ENCODE data around the gene ILRUN. TPM values are rescaled to one million over a fixed set of nuclear protein-coding genes. Genes with fewer than 3 reads are reported as not detected.

The ILRUN gene
- total and polyA plus RNA-seq, 2 experiments from 2014 or later, result 17.6 to 80.1 TPM

DNA sequence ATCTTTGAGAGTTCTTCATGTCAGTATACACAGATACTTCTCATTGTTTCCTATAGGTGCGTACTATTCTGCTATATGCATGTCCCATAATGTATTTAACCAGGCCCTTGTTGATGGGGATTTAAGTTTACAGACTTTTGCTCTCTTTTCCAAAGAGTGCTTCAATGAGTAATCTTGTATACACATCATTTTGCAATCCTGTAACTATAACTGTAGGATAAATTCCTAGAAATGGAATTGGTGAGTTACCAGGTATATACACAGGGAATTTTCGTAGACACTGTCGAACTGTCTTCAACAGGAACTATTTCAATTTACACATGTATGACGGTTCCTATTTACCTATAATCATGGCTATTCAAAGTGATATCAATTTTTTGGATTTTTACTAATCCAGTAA, 45.5 kb upstream of the ILRUN start (continued):
- TF ChIP-seq, protein P1, sequence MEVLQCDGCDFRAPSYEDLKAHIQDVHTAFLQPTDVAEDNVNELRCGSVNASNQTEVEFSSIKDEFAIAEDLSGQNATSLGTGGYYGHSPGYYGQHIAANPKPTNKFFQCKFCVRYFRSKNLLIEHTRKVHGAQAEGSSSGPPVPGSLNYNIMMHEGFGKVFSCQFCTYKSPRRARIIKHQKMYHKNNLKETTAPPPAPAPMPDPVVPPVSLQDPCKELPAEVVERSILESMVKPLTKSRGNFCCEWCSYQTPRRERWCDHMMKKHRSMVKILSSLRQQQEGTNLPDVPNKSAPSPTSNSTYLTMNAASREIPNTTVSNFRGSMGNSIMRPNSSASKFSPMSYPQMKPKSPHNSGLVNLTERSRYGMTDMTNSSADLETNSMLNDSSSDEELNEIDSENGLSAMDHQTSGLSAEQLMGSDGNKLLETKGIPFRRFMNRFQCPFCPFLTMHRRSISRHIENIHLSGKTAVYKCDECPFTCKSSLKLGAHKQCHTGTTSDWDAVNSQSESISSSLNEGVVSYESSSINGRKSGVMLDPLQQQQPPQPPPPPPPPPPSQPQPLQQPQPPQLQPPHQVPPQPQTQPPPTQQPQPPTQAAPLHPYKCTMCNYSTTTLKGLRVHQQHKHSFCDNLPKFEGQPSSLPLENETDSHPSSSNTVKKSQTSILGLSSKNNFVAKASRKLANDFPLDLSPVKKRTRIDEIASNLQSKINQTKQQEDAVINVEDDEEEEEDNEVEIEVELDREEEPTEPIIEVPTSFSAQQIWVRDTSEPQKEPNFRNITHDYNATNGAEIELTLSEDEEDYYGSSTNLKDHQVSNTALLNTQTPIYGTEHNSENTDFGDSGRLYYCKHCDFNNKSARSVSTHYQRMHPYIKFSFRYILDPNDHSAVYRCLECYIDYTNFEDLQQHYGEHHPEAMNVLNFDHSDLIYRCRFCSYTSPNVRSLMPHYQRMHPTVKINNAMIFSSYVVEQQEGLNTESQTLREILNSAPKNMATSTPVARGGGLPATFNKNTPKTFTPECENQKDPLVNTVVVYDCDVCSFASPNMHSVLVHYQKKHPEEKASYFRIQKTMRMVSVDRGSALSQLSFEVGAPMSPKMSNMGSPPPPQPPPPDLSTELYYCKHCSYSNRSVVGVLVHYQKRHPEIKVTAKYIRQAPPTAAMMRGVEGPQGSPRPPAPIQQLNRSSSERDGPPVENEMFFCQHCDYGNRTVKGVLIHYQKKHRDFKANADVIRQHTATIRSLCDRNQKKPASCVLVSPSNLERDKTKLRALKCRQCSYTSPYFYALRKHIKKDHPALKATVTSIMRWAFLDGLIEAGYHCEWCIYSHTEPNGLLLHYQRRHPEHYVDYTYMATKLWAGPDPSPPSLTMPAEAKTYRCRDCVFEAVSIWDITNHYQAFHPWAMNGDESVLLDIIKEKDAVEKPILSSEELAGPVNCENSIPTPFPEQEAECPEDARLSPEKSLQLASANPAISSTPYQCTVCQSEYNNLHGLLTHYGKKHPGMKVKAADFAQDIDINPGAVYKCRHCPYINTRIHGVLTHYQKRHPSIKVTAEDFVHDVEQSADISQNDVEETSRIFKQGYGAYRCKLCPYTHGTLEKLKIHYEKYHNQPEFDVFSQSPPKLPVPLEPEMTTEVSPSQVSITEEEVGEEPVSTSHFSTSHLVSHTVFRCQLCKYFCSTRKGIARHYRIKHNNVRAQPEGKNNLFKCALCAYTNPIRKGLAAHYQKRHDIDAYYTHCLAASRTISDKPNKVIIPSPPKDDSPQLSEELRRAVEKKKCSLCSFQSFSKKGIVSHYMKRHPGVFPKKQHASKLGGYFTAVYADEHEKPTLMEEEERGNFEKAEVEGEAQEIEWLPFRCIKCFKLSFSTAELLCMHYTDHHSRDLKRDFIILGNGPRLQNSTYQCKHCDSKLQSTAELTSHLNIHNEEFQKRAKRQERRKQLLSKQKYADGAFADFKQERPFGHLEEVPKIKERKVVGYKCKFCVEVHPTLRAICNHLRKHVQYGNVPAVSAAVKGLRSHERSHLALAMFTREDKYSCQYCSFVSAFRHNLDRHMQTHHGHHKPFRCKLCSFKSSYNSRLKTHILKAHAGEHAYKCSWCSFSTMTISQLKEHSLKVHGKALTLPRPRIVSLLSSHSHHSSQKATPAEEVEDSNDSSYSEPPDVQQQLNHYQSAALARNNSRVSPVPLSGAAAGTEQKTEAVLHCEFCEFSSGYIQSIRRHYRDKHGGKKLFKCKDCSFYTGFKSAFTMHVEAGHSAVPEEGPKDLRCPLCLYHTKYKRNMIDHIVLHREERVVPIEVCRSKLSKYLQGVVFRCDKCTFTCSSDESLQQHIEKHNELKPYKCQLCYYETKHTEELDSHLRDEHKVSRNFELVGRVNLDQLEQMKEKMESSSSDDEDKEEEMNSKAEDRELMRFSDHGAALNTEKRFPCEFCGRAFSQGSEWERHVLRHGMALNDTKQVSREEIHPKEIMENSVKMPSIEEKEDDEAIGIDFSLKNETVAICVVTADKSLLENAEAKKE (CRISPR knock-in tag; IDR thresholded peaks at IDR 0.05), result no peak
- TF ChIP-seq JUNB (IDR thresholded peaks at IDR 0.05; ENCODE audit: unreplicated experiment) (no peak), CREB1 (CRISPR knock-in tag; IDR thresholded peaks at IDR 0.05; ENCODE audit: low read depth) (no peak), NANOG (IDR thresholded peaks at IDR 0.05; ENCODE audit: borderline replicate concordance) (no peak), ZNF114 (CRISPR knock-in tag; IDR thresholded peaks at IDR 0.05) (no peak)
- TF ChIP-seq, protein P2, sequence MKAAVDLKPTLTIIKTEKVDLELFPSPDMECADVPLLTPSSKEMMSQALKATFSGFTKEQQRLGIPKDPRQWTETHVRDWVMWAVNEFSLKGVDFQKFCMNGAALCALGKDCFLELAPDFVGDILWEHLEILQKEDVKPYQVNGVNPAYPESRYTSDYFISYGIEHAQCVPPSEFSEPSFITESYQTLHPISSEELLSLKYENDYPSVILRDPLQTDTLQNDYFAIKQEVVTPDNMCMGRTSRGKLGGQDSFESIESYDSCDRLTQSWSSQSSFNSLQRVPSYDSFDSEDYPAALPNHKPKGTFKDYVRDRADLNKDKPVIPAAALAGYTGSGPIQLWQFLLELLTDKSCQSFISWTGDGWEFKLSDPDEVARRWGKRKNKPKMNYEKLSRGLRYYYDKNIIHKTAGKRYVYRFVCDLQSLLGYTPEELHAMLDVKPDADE (IDR thresholded peaks at IDR 0.05), result no peak

DNA sequence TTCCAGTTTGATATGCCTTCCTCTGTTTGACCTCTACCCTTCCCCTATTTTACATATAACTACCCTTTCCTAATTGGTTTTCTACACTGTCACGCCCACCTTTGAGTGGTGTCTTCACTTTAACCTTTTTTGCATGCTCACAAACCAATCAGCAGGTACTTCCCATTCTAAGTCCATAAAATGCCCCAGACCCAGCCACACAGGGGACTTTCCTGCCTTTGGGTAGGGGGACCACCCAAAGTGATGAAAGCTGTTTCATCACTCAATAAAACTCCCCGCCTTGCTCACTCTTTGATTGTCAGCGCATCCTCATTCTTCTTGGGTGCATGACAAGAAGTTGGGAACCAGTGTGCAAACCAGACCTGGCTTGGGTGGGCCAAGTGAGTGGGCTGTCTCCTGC, 40.3 kb upstream of the ILRUN start:
- Mint-ChIP-seq H3K9me3 (no peaks in the 10 kb centered on the region), H3K27ac (0 out of 2 replicates have a peak overlapping the region, but pooled peaks have one; percentile 10), H3K27me3 (ENCODE audit: insufficient read depth, low read depth, poor library complexity) (peaks cover 1% of the 10 kb centered on the region), H3K4me1 (peaks cover 3% of the 10 kb centered on the region; the same call in 2 of the 3 replicates), H3K4me3 (no peak overlapping the region), H3K36me3 (ENCODE audit: low read depth) (no peaks in the 10 kb centered on the region)
- Histone ChIP-seq H3K4me2 (no peak overlapping the region), H3K27ac (ENCODE audit: low read depth) (no peak overlapping the region), H3K36me3 (ENCODE audit: insufficient read depth) (no peaks in the 10 kb centered on the region), H3K79me2 (replicated peaks; ENCODE audit: insufficient read depth) (no peaks in the 10 kb centered on the region), H3K4me3 (no peak overlapping the region), H3F3A (replicated peaks; ENCODE audit: low read depth) (no peaks in the 10 kb centered on the region), H3K4me1 (ENCODE audit: insufficient read depth) (no peaks in the 10 kb centered on the region), H3K27me3 (ENCODE audit: insufficient read depth) (no peaks in the 10 kb centered on the region), H4K20me1 (replicated peaks; ENCODE audit: insufficient read depth) (no peaks in the 10 kb centered on the region), H2AFZ (no peak overlapping the region; the same call in 1 of the 2 replicates), H3K9me2 (ENCODE audit: insufficient read depth) (no peaks in the 10 kb centered on the region)
- ATAC-seq, result no peak
- peak; percentile 29 for DNase-seq (ENCODE audit: low spot score)
- TF ChIP-seq EZH2phosphoT487 (IDR thresholded peaks at IDR 0.05; ENCODE audit: unreplicated experiment), result no peak
- TF ChIP-seq, protein P2 (IDR thresholded peaks at IDR 0.05), result no peak
- TF ChIP-seq NANOG (IDR thresholded peaks at IDR 0.05; ENCODE audit: borderline replicate concordance), result no peak
- TF ChIP-seq, protein P1 (CRISPR knock-in tag; IDR thresholded peaks at IDR 0.05), result no peak
- no peak for TF ChIP-seq CREB1 (CRISPR knock-in tag; IDR thresholded peaks at IDR 0.05; ENCODE audit: low read depth)

Data from GM23338 (cell line).